ENCODE results near the gene NME1. TPM values are rescaled to one million over a fixed set of nuclear protein-coding genes. Genes with fewer than 3 reads are reported as not detected.

Gene NME1
- total and polyA plus RNA-seq, 9 of the 15 experiments (the other 6 are each of a cell fraction or from before 2014, with no cell fraction given): 449 to 1,588 (median 604) TPM

GRCh38 chr17:51152766-51153209, 571 bp upstream of the NME1 start (continued):
- TF ChIP-seq HBP1 (CRISPR knock-in tag; IDR thresholded peaks at IDR 0.05) (no peak), ZNF589 (CRISPR knock-in tag; IDR thresholded peaks at IDR 0.05; ENCODE audit: low read depth) (peak; percentile 67; the same call in 1 of the 2 replicates), NR1H2 (CRISPR knock-in tag; IDR thresholded peaks at IDR 0.05) (no peak), ZNF592 (IDR thresholded peaks at IDR 0.05) (peak; percentile 52; the same call in 1 of the 2 replicates), ZNF408 (CRISPR knock-in tag; IDR thresholded peaks at IDR 0.05; ENCODE audit: low read depth) (no peak), ATF6 (CRISPR knock-in tag; IDR thresholded peaks at IDR 0.05) (0 out of 2 replicates have a peak, but pooled peaks have one; percentile 4), TAF1 (IDR thresholded peaks at IDR 0.05; ENCODE audit: control insufficient read depth, extremely low read depth, insufficient read depth, low read length, severe bottlenecking) (no peak), VEZF1 (CRISPR knock-in tag; IDR thresholded peaks at IDR 0.05) (no peak), RUNX1 (IDR thresholded peaks at IDR 0.05; ENCODE audit: low read depth) (no peak), DLX4 (CRISPR knock-in tag; IDR thresholded peaks at IDR 0.05) (no peak)

Data from K562 (cell line).